AG04449 (cell line): ENCODE results near the gene MAPK8.
A peak's percentile ranks its signal among the peaks of the same experiment; 100 is the strongest.

Experiments
- CTCF ChIA-PET: fragments of 350-600 bp; formaldehyde crosslinking; extraction: SDS; loops from one replicate; lab custom pipeline; 2021; ENCODE audit warnings: antibody characterized with exemption; lab: Yijun Ruan, JAX
- POLR2A ChIA-PET: fragments of 400-600, 350-600 bp; formaldehyde crosslinking; extraction: SDS; loops from one replicate; lab custom pipeline; 2020; ENCODE audit warnings: antibody characterized with exemption, inconsistent platforms; lab: Yijun Ruan, JAX
- DNase-seq: peaks from one replicate; pipeline ENCODE4 v3.0.0-alpha.2; 2010; ENCODE audit warnings: low read depth, low spot score
- H3K4me3 ChIP-seq: 2 replicates; pipeline ENCODE4 v1.5.1; 2011; ENCODE audit warnings: low read depth, mild to moderate bottlenecking, control low read depth, low read length
- CTCF ChIP-seq: IDR thresholded peaks from one replicate; pipeline ENCODE4 v1.5.1; 2011; ENCODE audit warnings: mild to moderate bottlenecking, moderate library complexity, low read length, control low read depth, inconsistent platforms; ENCODE audit not compliant: insufficient read depth; ENCODE audit errors: missing control alignments

MAPK8 gene

DNA sequence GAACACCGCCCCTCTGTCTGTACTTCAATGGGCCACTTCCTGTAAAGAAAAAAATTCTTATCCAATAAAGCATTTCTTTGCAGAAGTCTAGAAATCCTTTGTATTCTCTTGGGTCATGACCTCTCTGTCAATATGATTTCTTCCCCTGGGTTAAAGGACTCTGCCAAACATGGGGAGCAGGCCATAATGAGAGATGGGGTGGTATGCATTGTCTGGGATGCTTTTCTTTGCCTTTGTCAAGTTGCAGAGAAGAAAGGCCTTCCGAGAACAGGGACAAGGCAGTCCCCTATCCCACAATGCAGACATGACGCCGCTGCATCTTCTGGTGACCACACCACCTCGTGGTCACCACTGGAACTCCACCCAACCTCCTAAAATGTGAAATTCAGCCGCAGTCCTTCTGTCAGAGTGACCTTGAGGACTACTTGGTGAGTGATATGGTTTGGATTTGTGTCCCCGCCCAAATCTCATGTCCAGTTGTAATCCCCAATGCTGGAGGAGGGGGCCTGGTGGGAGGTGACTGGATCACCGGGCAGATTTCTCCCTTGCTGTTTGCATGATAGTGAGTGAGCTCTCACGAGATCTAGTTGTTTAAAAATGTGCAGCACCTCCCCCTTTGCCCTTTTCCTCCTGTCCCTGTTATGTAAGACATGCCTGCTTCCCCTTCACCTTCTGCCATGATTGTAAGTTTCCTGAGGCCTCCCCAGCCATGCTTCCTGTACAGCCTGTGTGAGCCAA is 16.8 kb upstream of the MAPK8 start:
- CTCF ChIA-PET = interaction anchor here (0.6 to 2.3 kb wide), 8 partner anchors 11 to 58 kb away, joined by 3 to 17 read pairs (median 4); no protein-coding TSS in a partner anchor
- peak; percentile 85 for TF ChIP-seq CTCF
- no peak overlapping the region for H3K4me3 ChIP-seq
- POLR2A ChIA-PET = no interaction called here
- no peak for DNase-seq

- H3K4me3 ChIP-seq = no peak overlapping the region
- DNase-seq = no peak
- TF ChIP-seq CTCF = no peak
- ChIA-PET POLR2A (no interaction called here), CTCF (interaction anchor here (0.6 to 2.3 kb wide), 8 partner anchors 10 to 58 kb away, joined by 3 to 17 read pairs (median 4); no protein-coding TSS in a partner anchor)
These were observed 16.2 kb upstream of the MAPK8 start for GRCh38 chr10:48290286-48290685.

DNA sequence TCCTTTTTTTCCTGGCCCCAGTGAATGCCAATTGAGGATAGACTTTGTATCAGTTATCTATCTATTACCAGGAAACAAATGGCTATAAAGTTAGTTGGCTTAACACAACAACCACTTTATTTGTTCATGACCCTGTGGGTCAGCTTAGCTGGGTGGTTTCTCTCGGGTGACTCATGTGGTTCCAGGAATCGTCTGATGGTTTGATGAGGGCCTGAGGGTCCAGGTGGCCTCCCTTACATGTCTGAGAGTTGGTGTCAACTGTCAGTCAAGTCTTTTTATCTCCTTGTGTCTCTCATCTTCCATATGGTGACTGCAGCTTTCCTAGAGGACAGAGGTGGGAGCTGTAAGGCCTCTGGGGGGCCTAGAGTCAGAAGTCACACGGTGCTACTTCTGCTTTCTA is 15.3 kb upstream of the MAPK8 start:
- ChIA-PET POLR2A (no interaction called here), CTCF (interaction anchor here (0.8 to 1.0 kb wide), 3 partner anchors 11 to 20 kb away, joined by 3 to 4 read pairs (median 4); no protein-coding TSS in a partner anchor)
- no peak for TF ChIP-seq CTCF
- no peak for DNase-seq
- no peak overlapping the region for H3K4me3 ChIP-seq

- POLR2A ChIA-PET = no interaction called here
- CTCF ChIA-PET = interaction anchor here (1.3 kb wide), 1 partner anchor 9 kb away, joined by 3 read pairs; no protein-coding TSS in a partner anchor
These were observed 13.9 kb upstream of the MAPK8 start for GRCh38 chr10:48292616-48293015.

GRCh38 chr10:48294431-48294830 is 12.0 kb upstream of the MAPK8 start:
- no peak overlapping the region for H3K4me3 ChIP-seq
- no peak for DNase-seq
- CTCF ChIA-PET = no interaction called here
- no peak for TF ChIP-seq CTCF
- POLR2A ChIA-PET = no interaction called here

More at GRCh38 chr10:48292616-48293015, 13.9 kb upstream of the MAPK8 start:
- no peak for TF ChIP-seq CTCF
- no peak for DNase-seq
- no peak overlapping the region for H3K4me3 ChIP-seq

GRCh38 chr10:48296576-48297098 is 9.8 kb upstream of the MAPK8 start:
- DNase-seq = no peak
- no peak for TF ChIP-seq CTCF
- H3K4me3 ChIP-seq = no peak overlapping the region
- ChIA-PET POLR2A (no interaction called here), CTCF (no interaction called here)
